Dermis microvascular lymphatic vessel endothelial cell (primary cell): Measurements from ENCODE around the gene PPP2R2C. TPM values are rescaled to one million over a fixed set of nuclear protein-coding genes. Genes with fewer than 3 reads are reported as not detected.

Source experiments
- DNase-seq, 2 donors: peaks; one replicate each; pipeline versions ENCODE4 v3.0.0 to v3.0.0-alpha.2; 2010; ENCODE audit warnings: low read depth in 2 of 2
- total RNA-seq: library from RNA; depleted of rRNA; stranded (reverse); fragments of >200 nt; gene quantifications from 2 replicates; pipeline ENCODE4 v1.2.1, GENCODE V29; 2014

The PPP2R2C gene
- total RNA-seq, 1 donor from 2014 or later: 0.39 TPM

DNA sequence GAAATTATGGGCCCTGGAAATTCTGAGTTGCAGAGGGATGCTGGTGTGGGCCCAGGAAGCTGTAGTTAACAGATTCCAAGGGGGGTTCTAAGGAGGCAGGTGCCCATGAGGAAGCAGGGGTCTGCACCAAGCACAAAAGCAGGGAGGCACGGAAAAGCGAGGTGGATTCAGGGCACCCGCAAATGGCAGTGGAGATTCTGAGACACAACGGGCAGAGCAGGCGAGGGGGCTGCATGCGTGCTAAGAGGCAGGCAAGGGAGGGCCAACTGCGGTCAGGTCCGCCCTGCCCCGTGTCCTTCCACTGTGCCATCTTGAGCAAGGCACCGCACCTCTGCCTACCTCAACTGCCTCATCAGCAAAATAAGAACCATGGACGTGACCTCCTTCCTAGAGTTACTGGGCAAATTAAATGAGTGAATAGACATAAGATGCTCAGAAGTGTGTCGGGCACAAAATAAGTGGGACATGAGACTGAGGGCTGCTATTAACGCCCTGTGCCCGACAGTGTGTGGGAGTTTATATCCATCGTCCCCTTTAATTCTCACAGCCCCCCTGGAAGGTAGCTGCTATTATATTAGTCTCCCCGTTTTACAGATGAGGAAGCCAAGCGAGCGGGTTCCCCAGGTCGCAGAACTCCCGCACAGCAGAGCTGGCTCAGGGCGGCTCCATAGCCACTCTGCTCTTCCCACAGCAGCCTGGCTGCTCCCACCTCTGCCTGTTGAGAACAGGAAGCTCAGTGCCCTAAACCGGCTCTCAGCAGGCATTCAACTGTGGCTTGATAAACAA, 67.6 kb downstream of the PPP2R2C start:
- DNase-seq: no peak

DNA sequence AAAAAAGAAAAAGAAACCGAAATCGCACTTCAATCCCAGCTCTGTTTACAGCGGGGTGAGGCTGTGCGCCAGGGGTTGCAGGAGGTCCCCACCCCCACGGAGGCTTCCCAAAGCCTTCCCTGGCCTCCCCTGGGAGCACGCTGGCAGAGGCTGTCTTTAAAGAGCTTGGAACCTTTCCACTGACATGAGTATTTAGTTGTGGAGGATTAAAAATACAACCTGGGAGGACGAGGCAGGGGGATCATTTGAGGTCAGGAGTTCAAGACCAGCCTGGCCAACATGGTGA, 69.1 kb downstream of the PPP2R2C start:
- DNase-seq: no peak

DNA sequence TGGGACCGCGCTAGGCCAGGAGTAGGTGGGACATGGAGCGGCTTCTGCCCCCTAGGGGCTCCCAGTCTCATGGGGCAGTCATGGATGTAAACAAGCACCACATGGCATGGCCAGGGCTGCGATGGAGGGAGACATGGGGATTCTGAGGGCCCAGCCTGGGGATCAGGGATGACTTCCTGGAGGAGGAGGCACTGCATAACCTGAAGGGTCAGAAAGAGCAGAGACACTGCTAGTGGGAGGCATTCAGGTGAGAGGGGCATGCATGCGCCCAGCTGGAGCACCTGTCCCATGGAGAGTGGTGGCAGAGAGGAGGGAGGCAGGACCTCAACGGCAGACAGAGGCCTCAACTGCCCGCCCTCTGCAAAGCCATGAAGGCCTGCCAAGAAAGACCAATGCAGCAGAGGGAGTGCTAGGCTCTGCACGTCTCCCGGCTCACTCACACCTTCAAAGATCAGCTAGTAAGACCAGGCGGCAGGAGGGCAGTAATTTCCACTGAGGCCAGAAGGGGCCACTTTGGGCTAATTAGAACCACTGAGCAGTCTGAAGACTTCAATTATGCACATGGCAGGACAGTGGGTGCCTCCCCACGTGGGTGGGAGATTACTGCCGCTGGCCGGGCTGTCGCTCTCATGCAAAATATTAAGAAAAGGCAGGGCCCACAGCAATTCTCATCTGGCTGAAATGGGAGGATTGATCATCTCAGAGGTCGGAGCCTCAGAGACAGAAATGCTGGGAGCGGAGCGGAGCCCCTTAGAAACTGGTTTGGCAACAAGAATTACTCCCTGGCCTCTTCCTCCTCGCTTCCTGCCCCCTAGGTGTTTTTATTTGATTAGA, 69.6 kb downstream of the PPP2R2C start:
- DNase-seq: no peak

DNA sequence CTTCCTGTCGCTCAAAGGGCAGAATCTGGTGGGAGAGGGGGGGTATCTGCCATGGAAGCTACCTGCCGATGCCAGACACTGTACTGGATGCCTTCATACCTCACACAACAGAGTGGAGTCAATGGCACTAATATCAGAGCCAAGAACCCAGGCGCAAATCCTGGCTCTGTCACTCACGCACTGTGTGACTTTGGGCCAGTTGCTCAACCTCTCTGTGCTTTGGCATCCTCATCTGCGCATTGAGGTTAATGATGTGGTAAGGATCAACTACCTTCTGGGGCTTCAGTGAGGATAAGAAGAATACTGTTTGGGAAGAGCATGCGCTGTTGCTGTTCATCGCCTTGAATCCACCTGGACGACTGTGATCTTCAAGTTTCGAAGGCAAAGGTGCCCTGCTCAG, 70.6 kb downstream of the PPP2R2C start:
- no peak for DNase-seq

DNA sequence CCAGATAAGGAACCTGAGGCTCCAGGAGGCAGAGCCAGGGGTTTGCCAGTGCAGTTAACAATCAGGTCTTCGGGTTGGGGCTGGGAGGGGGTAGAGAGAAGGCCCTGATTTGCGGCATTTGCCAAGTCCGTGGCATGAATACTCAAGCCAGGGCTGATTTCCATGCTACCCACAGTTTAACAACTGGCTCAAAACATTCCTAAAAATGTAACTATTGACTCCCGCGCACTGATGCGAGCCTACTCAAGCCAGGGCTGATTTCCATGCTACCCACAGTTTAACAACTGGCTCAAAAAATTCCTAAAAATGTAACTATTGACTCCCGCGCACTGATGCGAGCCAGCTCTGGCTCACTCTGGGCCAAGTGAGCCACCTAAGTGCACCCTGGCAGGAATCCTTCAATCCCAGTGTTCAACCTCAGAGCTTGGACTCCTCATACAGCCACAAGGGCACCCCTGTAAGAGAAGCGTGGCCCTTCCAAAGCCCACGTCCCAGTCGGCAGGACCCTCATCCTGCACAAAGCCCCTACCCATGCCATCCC, 75.6 kb downstream of the PPP2R2C start:
- no peak for DNase-seq

DNA sequence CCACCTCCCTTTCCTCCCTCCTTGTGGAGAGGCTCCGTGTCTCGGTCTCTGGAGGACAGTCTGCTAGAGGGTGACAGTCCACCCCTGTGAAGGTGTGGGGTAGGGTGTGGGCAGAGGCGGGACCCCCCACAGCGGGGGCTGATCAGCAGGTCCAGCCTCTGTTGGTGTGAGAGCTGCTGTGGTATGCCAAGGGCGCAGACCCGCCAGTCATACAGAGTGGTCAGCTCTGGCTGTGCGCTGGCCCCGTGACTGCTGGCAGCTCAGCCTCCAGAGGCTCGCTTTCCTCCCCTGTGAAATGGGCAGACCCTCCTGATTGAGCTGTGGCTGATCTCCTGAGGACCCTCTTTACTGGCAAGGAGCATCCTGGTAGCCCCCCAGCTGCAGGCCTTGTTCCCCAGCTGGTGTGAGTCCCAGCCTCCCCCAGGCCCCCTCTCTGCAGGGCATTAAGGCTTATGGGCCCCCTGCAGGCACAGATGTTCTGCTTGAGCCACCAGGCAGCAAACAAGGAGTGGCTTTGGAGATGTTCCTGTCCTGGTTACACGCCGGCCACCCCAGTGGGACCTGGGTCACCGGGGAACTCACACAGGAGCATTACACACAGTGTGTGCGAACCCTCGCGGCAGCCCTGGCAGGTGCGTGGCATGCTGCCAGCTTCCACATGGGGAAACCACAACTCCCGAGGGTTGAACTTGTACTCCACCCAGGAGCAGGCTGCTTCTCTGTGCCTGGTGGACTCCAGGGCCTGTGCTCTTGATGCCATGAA, 76.8 kb downstream of the PPP2R2C start:
- DNase-seq: no peak

DNA sequence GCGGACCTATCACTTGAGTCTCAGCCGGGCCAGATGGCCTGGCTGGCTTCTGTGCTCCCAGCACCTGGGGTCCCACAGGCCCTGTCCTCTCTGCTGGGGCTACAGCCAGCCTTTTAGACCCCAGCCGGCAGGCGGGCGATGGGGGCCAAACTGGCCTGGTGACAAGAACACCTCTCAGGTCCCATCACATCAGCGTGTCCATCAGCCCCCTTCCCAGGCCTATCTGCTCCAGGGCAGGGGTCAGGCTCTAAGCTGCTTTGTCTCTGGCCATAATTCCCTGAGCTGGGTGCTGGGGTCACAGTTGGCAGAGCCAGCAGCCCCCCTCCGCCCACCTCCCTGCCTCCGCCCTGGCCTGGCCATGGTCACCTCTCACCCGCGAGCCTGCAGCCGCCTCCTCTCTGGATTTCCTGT, 77.7 kb downstream of the PPP2R2C start:
- DNase-seq: no peak

DNA sequence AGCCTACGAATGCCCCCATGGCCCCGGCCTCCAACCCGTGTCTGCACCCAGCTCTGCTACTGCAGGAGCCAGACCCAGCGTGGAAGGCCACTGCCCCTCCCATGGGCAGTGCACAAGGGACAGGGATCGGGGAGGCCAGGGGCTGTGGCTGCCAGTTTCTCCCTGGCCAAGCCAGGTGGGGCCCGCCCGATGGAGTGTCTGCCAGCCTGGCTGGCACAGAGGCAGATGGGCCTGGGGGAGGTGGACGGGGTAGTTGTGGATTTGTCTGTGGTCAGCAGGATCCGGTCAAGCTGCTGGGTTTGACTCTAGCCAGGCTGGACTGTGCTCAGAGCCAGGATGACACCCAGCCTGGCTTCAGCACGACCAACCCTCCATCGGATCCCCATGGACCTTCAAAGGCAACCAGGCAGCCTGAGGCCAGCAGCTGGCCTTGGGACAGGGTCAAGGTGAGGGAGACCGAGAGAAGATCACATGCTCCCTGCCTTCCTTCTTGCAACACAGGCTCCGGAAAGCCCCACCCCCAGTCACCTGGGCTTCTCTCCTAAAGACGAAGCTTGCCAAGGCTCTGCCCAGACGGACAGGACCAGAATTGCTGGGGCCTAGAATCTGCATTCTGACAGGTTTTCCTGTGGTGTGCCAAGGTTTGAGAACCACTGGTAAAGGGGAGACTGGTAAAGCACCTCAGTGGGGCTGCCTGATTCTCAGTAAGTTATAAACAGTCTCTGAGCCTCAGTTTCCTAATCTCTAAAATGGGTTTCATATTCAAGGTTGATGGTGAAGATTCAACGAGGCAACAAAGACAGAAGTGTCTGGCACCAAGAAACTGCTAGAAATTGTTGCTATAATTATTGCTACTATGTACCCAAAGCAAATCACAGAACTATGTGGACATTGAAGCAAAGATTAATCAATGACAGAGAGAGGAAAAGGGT, 78.6 kb downstream of the PPP2R2C start:
- no peak for DNase-seq

DNA sequence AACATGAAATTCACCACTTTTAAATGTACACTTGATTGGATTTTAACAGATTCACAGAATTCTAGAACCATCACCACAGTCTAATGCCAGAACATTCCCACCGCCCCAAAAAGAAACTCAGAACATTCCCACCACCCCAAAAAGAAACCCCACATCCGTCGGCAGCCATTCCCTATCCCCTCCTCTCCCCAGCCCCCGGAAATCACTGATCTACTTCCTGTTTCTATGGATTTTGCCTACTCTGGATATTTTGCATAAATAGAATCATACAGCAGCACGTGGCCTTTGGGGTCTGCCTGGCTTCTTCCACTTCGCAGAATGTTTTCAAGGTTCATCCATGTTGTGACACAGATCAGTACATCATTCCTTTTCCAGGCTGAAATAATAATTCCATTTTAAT, 79.3 kb downstream of the PPP2R2C start:
- no peak for DNase-seq

DNA sequence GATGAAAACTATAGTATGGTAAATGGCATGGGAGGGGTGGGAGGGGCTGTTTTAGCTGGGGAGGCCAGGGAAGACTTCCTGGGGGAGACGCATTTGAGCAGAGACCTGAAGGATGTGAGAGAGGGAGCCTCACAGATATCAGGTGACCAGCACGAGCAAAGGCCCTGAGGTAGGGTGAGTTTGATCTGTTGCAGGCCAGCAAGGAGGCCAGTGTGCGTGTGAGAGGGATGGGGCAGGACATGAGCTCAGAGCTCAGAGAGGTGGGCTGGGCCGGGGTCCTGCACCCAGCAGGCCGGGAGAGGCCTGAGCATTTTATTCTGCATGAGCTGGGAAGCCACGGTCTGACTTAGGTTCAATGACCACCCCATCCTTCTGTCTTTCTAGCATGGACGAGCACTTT, 80.0 kb downstream of the PPP2R2C start:
- DNase-seq: no peak

DNA sequence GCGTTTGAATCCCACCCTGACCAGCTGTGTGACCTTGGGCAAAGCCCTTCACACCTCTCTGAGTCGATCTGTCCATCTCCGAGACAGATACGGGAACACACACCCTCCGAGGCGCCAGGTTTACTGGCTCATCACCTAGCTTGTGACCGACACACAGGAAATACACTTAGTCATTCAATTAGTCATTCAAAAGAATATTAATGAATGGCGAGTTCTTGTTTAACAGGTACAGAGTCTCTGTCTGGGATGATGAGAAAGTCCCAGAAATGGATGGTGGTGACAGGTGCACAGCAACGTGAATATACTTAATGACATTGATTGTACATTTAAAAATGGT, 80.6 kb downstream of the PPP2R2C start:
- DNase-seq: no peak

DNA sequence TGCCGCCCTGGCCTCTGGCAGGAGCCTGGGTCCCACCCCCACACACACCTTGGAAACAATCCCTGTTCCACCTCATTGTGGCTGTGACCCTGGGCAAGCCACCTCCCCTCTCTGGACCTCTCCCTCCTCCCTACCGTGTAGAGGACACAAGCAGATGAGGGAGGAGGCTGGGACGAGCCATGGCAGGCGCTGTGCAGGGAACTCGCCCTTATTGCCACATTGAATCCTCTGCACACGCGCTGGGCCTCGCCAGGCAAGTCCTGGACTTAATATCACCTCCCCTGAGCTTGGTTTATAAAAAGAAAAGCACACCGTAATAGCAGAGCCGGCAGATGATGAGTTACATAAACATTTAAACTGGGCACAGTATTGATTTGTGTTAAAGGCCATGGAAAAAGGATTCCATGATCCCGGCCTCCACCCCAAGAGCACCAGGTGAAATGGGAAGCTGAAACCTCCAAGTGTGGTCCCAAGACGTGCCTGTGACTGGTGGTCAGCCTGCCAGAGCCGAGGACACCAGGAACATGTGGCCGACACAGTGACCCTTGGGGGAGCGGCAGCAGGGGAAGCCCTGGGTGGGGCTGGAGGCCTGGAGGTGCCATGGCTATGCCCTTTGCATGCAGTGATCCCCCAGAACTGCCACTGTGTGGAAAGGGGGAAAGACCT, 81.1 kb downstream of the PPP2R2C start:
- no peak for DNase-seq

DNA sequence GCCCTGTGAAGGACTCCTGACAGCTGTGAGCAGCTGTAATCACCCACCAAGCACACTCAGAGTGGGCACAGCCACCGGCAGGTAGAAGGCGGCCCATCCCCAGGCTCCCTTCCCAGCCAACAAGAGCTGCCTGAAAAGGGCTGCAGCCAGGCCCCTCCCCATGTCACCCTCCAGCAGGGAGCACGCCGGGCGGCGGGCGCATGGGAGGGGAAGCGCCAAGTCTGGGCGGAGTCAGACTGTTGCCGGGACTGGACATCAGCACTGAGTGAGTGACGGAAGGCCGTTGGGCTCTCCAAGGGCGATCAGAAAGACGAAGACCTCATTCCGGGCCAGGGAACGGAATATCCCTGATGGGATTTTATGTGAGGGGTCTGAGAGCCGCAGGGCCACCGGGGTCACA, 82.1 kb downstream of the PPP2R2C start:
- no peak for DNase-seq

DNA sequence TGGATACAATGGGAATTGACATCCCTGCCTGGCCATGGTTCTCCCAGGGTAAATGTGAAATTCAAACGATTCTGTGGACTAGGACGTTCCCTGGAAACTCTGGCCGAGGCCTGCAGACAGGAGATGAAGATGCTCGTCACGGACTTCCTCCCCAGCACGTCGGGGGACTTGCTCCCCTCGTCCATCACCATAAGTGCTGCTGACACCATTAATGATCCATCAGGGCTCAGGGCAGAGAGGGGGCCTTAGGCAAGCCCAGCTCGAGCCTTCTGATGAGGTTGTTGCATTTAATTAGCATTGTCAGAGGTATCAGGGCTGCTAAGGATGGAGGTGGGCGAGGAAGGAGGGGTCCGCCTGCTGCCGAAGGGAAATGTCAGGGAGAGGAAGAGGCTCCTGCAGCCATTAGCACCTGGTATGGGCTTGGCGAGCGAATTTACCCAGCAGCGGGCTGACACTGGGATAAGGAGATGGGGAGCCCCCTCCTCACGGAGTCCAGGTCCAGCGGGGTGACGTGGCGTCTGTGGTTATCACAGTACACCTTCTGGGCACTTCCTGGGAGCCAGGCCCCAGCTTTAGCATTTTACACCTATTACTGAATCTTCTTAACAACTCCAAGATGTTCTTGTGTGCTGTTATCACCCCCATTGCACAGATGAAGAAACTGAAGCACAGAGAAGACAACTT, 83.1 kb downstream of the PPP2R2C start:
- DNase-seq: no peak

DNA sequence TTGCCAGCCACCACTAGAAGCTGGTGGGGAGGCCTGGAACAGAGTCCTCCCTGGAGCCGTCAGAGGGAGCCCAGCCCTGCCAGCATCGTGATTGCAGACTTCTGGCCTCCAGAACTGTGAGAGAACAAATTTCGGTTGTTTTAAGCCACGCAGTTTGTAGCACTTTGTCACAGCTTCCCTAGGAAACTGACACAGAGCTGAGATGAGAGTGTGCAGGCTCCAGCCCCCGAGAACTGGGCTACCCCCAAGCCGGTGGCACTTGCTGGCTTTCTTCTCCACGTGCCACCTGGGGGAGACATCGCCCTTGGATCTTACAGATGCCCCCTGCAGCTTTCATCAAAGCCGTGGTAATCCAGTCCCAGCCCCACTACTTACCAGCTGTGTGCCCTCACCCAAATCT, 83.7 kb downstream of the PPP2R2C start:
- no peak for DNase-seq

DNA sequence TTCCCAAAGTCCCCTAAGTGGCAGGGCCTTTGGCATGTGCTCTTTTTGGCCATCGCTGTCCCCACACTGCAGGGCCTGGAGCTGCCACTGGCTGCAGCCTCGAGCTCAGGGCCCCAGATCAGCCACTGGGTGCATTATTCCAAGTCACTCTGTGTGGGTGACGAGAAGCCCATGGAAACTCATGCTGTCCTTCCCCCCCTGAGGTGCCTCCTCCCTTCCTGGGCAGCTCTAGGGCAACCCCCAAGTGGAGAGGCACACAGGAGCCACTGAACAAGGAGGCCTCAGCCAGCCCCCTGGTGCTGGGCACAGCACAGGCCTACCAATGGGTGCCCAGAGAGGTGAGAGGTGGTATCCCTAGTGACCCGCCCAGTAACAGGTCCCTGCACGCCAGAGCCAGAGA, 84.5 kb downstream of the PPP2R2C start:
- no peak for DNase-seq

DNA sequence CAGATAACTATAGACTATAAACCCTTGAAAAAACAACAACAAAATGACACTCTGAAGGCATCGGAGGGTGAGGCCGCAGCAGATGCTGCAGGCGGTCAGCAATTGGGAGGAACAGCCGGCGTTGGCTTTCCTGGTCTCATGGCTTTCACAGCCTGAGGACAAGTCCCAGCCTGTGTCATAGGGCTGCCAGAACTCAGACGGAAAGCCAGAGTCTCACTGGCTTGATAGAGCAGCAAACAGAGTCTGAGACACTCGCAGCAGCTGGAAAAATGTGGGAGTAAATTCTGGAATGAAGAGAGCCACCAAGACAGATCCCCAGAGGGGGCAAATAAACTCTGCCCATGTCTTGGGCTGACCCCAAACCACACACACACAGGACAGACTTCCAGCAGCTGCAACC, 86.3 kb downstream of the PPP2R2C start:
- no peak for DNase-seq

DNA sequence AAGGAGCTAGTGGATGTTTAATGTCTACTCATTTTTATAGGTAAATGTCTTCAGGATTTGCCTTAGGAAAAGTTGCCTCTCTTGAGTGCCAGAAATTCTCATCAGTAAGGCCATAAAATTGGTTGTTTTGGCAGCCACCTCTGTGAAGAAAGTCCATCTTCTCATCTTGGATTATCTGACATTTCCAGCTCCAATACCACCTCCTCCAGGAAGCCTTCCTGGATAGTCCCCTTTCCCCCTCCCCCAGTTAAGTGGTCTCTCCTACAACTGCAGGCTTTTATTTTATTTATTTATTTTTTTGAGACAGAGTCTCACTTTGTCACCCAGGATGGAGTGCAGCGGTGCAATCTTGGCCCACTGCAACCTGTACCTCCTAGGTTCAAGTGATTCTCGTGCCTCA, 87.1 kb downstream of the PPP2R2C start:
- DNase-seq: no peak

DNA sequence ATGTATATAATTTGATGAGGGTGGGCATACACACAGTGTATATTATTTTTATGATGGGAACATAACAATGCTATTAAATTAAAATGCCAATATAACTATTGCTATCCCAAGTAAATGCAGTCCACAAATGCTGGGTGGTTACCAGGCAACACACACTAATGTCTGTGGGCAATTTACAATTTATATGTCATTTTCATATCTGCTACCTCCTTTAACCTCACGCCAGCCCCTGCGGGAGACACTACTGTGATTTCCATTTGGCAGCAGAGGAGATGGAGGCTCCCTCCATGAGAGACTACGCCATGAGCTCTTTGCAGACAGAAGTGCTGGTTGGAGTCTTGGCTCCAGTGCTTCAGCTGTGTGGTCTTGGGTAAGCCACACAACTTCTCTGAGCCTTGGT, 87.9 kb downstream of the PPP2R2C start:
- no peak for DNase-seq

DNA sequence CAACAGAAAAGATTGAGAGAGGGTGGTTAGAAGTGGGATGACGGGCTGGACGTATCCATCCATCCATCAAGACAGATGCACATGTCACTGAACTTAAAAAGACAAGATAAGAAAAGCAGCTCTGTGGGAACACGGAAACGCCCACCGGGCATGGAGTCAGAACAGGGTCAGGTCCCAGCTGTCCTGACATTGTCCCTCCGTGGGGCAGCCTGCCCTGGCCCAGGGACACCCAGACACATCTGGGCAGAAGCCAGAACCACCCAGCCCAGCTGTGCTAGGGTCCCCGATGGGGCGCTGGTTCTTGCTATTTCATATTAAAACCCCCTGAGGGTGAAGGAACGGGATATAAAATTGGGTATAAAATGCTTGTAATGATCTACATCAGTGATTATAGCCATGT, 88.5 kb downstream of the PPP2R2C start:
- no peak for DNase-seq
